ENCODE data around the gene BRD3.
"Not testable (repeated sequence)": the region's sequence is repeated elsewhere in the genome, so short reads cannot be mapped to it uniquely, and the experiment has no call there.

The BRD3 gene

DNA sequence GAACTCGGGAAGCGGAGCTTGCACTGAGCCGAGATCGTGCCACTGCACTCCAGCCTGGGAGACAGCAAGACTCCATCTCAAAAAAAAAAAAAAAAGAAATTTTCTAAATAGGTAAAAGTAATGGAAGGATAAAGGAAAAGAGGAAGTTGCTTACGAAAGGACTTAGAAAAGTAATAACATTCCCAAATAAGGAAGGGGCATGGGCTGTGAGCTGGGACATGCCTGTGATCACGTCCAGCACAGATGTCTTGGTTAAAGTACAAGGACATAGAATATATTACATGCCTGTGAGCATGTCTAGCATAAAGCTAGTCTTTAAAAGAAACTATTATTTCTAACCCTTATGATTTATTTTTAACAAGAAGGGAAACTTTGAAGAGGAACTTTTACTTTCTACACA lies 33.3 kb upstream of the BRD3 start:
- H3K79me1 ChIP-seq (ENCODE audit: low read length); H3K27me3 ChIP-seq (ENCODE audit: insufficient read depth, low read length, poor library complexity); H4K8ac ChIP-seq (ENCODE audit: low read depth, low read length); DNase-seq; H3K36me3 ChIP-seq (ENCODE audit: control insufficient read depth, insufficient read depth, low read length); H3K4me3 ChIP-seq (ENCODE audit: low read length); H3K4me2 ChIP-seq (ENCODE audit: low read length); H2BK5ac ChIP-seq (ENCODE audit: low read length); H3K9ac ChIP-seq (ENCODE audit: low read length); H3K27ac ChIP-seq (ENCODE audit: low read depth, low read length); H3K56ac ChIP-seq (ENCODE audit: low read length); H3K18ac ChIP-seq (ENCODE audit: low read length); H2AK5ac ChIP-seq (ENCODE audit: low read length); H4K5ac ChIP-seq (ENCODE audit: low read length); H3K4me1 ChIP-seq (ENCODE audit: control insufficient read depth, low read depth, low read length); H3K4ac ChIP-seq (ENCODE audit: low read depth, low read length); H2BK15ac ChIP-seq (replicated peaks; ENCODE audit: low read depth); H3K23ac ChIP-seq (ENCODE audit: low read length); H3K79me2 ChIP-seq (ENCODE audit: control insufficient read depth, insufficient read depth, low read length); H2BK120ac ChIP-seq (ENCODE audit: low read depth, low read length): not testable (repeated sequence)
- WGBS (ENCODE audit: extremely low coverage, insufficient coverage, low lambda C conversion rate): no CpG with 5 or more reads among the region's 6 CpGs

DNA sequence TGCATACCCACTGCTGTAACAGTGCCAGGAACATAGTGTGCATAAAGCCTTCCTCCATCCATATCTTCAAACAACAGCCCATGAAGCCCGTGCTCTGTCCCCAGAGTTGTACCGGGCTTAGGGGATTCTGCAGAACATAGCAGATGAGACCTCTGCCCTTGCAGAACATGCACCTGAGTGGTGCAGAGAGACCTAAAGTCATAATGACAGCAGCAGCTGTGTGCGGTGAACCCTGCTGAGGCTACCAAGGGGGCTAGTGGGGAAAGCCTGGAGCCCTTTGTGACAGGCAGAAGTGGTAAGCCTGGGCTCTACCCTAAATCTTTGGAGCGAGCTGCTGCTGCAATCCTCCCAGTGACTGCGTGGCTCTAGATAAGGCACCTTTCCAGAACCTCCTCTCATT lies 32.2 kb upstream of the BRD3 start:
- Histone ChIP-seq H4K5ac (ENCODE audit: low read length) (no peak overlapping the region), H3K36me3 (ENCODE audit: control insufficient read depth, insufficient read depth, low read length) (no peaks in the 10 kb centered on the region), H3K27ac (ENCODE audit: low read depth, low read length) (no peak overlapping the region), H2BK120ac (ENCODE audit: low read depth, low read length) (no peak overlapping the region), H3K18ac (ENCODE audit: low read length) (no peak overlapping the region), H3K23ac (ENCODE audit: low read length) (no peak overlapping the region), H4K8ac (ENCODE audit: low read depth, low read length) (no peak overlapping the region), H3K4me1 (ENCODE audit: control insufficient read depth, low read depth, low read length) (no peaks in the 10 kb centered on the region), H3K4me3 (ENCODE audit: low read length) (no peak overlapping the region), H2BK15ac (replicated peaks; ENCODE audit: low read depth) (no peak overlapping the region), H3K4me2 (ENCODE audit: low read length) (no peak overlapping the region), H3K9ac (ENCODE audit: low read length) (no peak overlapping the region), H3K4ac (ENCODE audit: low read depth, low read length) (no peak overlapping the region), H3K27me3 (ENCODE audit: insufficient read depth, low read length, poor library complexity) (no peaks in the 10 kb centered on the region), H3K56ac (ENCODE audit: low read length) (no peak overlapping the region), H3K79me1 (ENCODE audit: low read length) (no peaks in the 10 kb centered on the region), H2AK5ac (ENCODE audit: low read length) (no peak overlapping the region), H2BK5ac (ENCODE audit: low read length) (no peak overlapping the region), H3K79me2 (ENCODE audit: control insufficient read depth, insufficient read depth, low read length) (no peaks in the 10 kb centered on the region)
- no CpG with 5 or more reads among the region's 5 CpGs for WGBS (ENCODE audit: extremely low coverage, insufficient coverage, low lambda C conversion rate)
- no peak for DNase-seq

- Histone ChIP-seq H3K4me2 (ENCODE audit: low read length) (no peak overlapping the region), H3K23ac (ENCODE audit: low read length) (no peak overlapping the region), H3K27me3 (ENCODE audit: insufficient read depth, low read length, poor library complexity) (no peaks in the 10 kb centered on the region), H4K8ac (ENCODE audit: low read depth, low read length) (no peak overlapping the region), H2BK120ac (ENCODE audit: low read depth, low read length) (no peak overlapping the region), H3K4ac (ENCODE audit: low read depth, low read length) (no peak overlapping the region), H3K56ac (ENCODE audit: low read length) (no peak overlapping the region), H3K9ac (ENCODE audit: low read length) (no peak overlapping the region), H2BK5ac (ENCODE audit: low read length) (no peak overlapping the region), H3K79me1 (ENCODE audit: low read length) (no peaks in the 10 kb centered on the region), H3K4me3 (ENCODE audit: low read length) (no peak overlapping the region), H3K27ac (ENCODE audit: low read depth, low read length) (no peak overlapping the region), H4K5ac (ENCODE audit: low read length) (no peak overlapping the region), H2AK5ac (ENCODE audit: low read length) (no peak overlapping the region), H3K18ac (ENCODE audit: low read length) (no peak overlapping the region), H3K36me3 (ENCODE audit: control insufficient read depth, insufficient read depth, low read length) (no peaks in the 10 kb centered on the region), H3K79me2 (ENCODE audit: control insufficient read depth, insufficient read depth, low read length) (no peaks in the 10 kb centered on the region), H3K4me1 (ENCODE audit: control insufficient read depth, low read depth, low read length) (no peaks in the 10 kb centered on the region), H2BK15ac (replicated peaks; ENCODE audit: low read depth) (no peak overlapping the region)
- peak; percentile 60 for DNase-seq
- no CpG with 5 or more reads among the region's 13 CpGs for WGBS (ENCODE audit: extremely low coverage, insufficient coverage, low lambda C conversion rate)
Measured at GRCh38 chr9:134099123-134099761, 31.4 kb upstream of the BRD3 start.

GRCh38 chr9:134089972-134090371 lies 22.1 kb upstream of the BRD3 start:
- Histone ChIP-seq H4K8ac (ENCODE audit: low read depth, low read length) (no peak overlapping the region), H3K23ac (ENCODE audit: low read length) (no peak overlapping the region), H3K18ac (ENCODE audit: low read length) (no peak overlapping the region), H2AK5ac (ENCODE audit: low read length) (no peak overlapping the region), H4K5ac (ENCODE audit: low read length) (no peak overlapping the region), H3K4ac (ENCODE audit: low read depth, low read length) (no peak overlapping the region), H3K27ac (ENCODE audit: low read depth, low read length) (no peak overlapping the region), H3K79me2 (ENCODE audit: control insufficient read depth, insufficient read depth, low read length) (no peaks in the 10 kb centered on the region), H3K4me3 (ENCODE audit: low read length) (no peak overlapping the region), H2BK15ac (replicated peaks; ENCODE audit: low read depth) (no peak overlapping the region), H3K4me1 (ENCODE audit: control insufficient read depth, low read depth, low read length) (no peaks in the 10 kb centered on the region), H3K4me2 (ENCODE audit: low read length) (no peak overlapping the region), H2BK5ac (ENCODE audit: low read length) (no peak overlapping the region), H3K27me3 (ENCODE audit: insufficient read depth, low read length, poor library complexity) (no peaks in the 10 kb centered on the region), H2BK120ac (ENCODE audit: low read depth, low read length) (no peak overlapping the region), H3K9ac (ENCODE audit: low read length) (no peak overlapping the region), H3K36me3 (ENCODE audit: control insufficient read depth, insufficient read depth, low read length) (no peaks in the 10 kb centered on the region), H3K79me1 (ENCODE audit: low read length) (no peaks in the 10 kb centered on the region), H3K56ac (ENCODE audit: low read length) (no peak overlapping the region)
- DNase-seq: no peak
- no CpG with 5 or more reads among the region's 4 CpGs for WGBS (ENCODE audit: extremely low coverage, insufficient coverage, low lambda C conversion rate)

GRCh38 chr9:134088063-134088725 lies 20.4 kb upstream of the BRD3 start:
- no CpG with 5 or more reads among the region's 14 CpGs for WGBS (ENCODE audit: extremely low coverage, insufficient coverage, low lambda C conversion rate)
- Histone ChIP-seq H4K8ac (ENCODE audit: low read depth, low read length) (no peak overlapping the region), H3K27ac (ENCODE audit: low read depth, low read length) (no peak overlapping the region), H3K18ac (ENCODE audit: low read length) (no peak overlapping the region), H3K27me3 (ENCODE audit: insufficient read depth, low read length, poor library complexity) (peaks cover 1% of the 10 kb centered on the region), H2BK120ac (ENCODE audit: low read depth, low read length) (no peak overlapping the region), H3K4me2 (ENCODE audit: low read length) (no peak overlapping the region), H2BK15ac (replicated peaks; ENCODE audit: low read depth) (no peak overlapping the region), H4K5ac (ENCODE audit: low read length) (no peak overlapping the region), H3K23ac (ENCODE audit: low read length) (no peak overlapping the region), H3K79me2 (ENCODE audit: control insufficient read depth, insufficient read depth, low read length) (no peaks in the 10 kb centered on the region), H3K9ac (ENCODE audit: low read length) (no peak overlapping the region), H3K79me1 (ENCODE audit: low read length) (no peaks in the 10 kb centered on the region), H2BK5ac (ENCODE audit: low read length) (no peak overlapping the region), H3K4ac (ENCODE audit: low read depth, low read length) (no peak overlapping the region), H3K36me3 (ENCODE audit: control insufficient read depth, insufficient read depth, low read length) (no peaks in the 10 kb centered on the region), H2AK5ac (ENCODE audit: low read length) (no peak overlapping the region), H3K4me1 (ENCODE audit: control insufficient read depth, low read depth, low read length) (no peaks in the 10 kb centered on the region), H3K56ac (ENCODE audit: low read length) (no peak overlapping the region), H3K4me3 (ENCODE audit: low read length) (no peak overlapping the region)
- no peak for DNase-seq

- Histone ChIP-seq H3K4ac (ENCODE audit: low read depth, low read length) (no peak overlapping the region), H2BK5ac (ENCODE audit: low read length) (no peak overlapping the region), H3K79me2 (ENCODE audit: control insufficient read depth, insufficient read depth, low read length) (no peaks in the 10 kb centered on the region), H3K4me2 (ENCODE audit: low read length) (no peak overlapping the region), H3K23ac (ENCODE audit: low read length) (no peak overlapping the region), H2BK120ac (ENCODE audit: low read depth, low read length) (no peak overlapping the region), H3K79me1 (ENCODE audit: low read length) (no peaks in the 10 kb centered on the region), H3K4me1 (ENCODE audit: control insufficient read depth, low read depth, low read length) (no peaks in the 10 kb centered on the region), H4K8ac (ENCODE audit: low read depth, low read length) (no peak overlapping the region), H2AK5ac (ENCODE audit: low read length) (no peak overlapping the region), H4K5ac (ENCODE audit: low read length) (no peak overlapping the region), H2BK15ac (replicated peaks; ENCODE audit: low read depth) (no peak overlapping the region), H3K56ac (ENCODE audit: low read length) (no peak overlapping the region), H3K27me3 (ENCODE audit: insufficient read depth, low read length, poor library complexity) (peaks cover 2% of the 10 kb centered on the region), H3K27ac (ENCODE audit: low read depth, low read length) (no peak overlapping the region), H3K18ac (ENCODE audit: low read length) (no peak overlapping the region), H3K9ac (ENCODE audit: low read length) (no peak overlapping the region), H3K36me3 (ENCODE audit: control insufficient read depth, insufficient read depth, low read length) (no peaks in the 10 kb centered on the region), H3K4me3 (ENCODE audit: low read length) (no peak overlapping the region)
- no CpG with 5 or more reads among the region's 2 CpGs for WGBS (ENCODE audit: extremely low coverage, insufficient coverage, low lambda C conversion rate)
- no peak for DNase-seq
Measured at GRCh38 chr9:134085674-134086073, 17.8 kb upstream of the BRD3 start.
